Hepatic stellate cell (primary cell): ENCODE measurements around the gene TSPAN1.
A peak's percentile ranks its signal among the peaks of the same experiment; 100 is the strongest.

Experiments
- DNase-seq: peaks from one replicate; pipeline ENCODE4 v3.0.0; 2011; ENCODE audit warnings: low spot score

TSPAN1 gene

DNA sequence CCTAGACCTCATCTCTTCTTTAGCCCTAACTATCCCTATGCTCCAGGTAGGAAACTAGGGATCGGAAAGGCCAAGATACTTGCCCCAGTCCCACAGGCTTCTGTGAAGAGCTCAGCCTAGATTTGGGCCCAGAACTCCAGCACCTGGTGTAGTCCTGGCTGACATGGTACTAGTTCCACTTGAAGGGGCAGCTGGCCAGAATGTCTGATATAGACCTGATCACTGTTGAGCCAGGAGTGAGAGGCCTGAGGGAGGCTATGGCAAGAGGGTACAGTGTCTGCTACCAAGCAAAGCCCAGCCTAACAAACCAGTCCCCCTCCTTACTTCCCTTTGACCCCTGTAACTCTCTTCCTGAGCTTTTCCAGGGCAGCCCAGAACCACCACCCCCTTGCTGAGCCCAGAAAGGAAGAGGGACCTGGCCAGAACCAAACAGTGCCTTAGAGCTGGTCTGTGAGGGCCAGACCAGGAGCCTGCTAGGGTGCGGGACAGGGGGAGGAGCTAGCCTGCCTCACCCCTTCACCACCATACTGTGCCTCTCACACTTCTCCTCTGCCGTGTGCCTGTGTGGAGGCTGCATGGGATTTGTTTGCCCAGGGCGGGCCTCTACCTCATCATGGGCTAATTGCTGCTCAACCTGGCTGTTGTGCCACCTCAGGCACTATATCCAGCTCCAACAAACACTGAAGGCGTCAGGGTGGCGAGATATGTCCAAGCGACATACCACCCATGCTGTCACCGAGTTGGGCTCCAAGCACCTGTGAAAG is 12.4 kb downstream of the TSPAN1 start:
- DNase-seq: no peak

DNA sequence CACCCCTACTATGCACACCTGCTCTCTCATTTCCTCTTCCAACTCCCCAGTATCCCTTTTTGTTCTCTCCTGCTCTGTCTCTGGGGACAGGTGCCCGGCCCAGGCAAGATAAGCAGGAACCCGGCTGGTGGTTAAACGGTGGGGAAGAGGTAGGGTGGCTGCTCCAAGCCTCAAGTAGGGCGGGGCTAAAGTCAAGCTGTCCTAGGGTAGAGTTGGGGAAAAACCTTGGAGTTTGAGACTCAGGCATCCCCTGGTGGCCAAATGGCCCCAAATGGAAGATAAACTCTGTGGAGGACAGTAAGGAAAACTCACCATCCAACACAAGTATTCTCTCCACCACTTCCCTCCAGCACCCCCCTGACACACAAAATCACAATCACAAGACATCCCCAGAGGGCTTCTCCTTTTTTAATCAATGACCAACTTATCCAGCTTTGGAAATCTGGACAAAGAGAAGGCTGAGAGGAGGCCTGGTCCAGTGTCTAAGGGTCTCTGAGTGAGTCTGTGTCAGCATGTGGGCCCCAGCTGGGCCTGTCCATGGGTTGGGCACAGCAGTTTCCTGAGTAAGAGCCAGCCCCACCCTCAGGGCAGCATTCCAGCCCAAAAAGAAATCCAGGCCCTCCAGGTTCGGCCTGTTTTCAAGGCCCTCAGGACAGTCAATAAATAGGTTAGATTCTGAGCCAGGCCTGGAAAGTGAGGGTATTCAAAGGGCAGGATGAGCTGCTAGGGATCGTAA is 13.6 kb downstream of the TSPAN1 start:
- no peak for DNase-seq

DNA sequence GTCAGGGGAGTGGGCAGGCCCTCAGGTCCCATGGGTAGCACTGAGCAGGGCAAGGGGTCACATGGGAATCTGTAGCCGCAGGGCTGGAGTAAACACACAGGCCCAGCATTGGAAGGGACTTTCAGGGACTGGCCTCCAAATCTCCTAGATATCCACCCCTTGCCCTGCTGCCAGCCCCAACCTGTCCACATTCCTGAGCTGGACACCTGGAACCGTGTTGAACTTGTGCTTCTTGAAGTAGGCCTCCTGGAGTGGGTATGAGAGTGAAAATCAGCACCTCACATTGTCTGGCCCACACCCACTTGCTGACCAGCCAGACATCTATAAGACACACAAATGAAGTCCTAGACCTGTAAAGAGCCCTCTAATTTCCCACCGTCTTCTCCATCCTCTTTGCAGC is 15.7 kb downstream of the TSPAN1 start:
- DNase-seq: no peak

DNA sequence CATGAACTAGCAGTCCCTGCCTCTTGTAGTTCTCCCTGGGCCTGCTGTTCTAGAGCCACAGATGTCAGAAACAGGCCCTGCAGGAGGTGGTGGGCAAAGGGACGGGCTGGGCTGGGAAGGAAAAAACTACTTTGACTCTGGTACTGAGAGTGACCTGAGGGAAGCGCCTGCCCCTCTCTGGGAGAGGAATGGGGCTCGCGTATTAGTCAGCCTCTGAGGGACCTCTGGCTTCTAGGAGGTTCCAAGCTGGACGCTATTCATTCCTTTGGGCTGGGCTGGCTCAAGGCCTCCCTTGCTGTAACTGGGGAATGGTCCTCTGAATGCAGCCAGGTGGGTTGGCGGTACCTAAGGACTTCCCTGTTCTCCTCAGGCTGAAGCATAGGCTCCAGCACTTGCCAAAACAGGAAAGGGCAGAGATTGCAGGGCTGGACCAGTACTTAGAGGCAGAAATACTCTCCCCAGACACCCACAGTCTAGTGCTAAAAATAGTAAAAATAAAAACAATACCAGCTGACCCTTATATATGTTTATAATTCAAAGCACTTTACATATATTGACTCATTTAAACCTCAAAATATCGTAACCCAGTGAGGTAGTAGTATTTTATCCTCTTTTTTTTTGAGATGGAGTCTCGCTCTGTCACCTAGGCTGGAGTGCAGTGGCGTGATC is 16.3 kb downstream of the TSPAN1 start:
- DNase-seq: no peak

DNA sequence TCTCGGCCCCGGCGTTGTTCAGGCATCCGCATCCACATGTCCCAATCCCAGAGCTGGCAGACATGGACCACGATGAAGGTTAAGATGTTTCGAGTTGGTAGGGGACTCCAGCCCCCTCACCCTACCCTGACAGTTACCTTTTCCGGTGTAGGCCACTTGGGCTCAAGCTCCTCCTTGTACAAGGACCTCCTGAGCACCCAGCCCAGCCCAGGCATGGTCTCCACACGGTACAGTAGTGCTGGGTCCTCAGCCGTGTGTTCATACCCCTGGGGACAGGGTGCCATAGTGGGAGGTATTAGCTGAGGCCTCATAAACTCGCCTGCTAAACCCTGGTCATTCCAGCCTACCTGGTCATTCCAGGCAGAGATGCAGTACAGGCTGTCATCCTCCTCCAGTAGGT is 17.3 kb downstream of the TSPAN1 start:
- no peak for DNase-seq

DNA sequence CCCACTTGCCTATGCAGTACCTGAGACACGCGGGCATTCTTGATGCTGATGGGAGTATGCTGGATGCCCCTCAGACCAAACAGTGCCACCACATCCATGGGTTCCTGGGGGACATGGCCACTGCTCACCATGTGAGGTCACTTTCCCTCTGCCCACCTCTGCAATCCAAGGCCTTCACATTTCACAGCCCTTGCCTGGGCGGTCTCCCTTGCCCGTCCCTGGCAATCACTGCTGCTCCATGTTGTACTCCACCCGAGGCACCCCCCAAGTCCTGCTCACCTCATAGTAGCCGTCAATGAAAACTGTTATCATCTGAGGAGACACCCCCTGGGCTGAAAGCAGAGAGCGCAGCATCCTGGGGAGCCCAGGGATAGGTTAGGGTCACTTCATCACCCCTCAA is 18.4 kb downstream of the TSPAN1 start:
- no peak for DNase-seq

DNA sequence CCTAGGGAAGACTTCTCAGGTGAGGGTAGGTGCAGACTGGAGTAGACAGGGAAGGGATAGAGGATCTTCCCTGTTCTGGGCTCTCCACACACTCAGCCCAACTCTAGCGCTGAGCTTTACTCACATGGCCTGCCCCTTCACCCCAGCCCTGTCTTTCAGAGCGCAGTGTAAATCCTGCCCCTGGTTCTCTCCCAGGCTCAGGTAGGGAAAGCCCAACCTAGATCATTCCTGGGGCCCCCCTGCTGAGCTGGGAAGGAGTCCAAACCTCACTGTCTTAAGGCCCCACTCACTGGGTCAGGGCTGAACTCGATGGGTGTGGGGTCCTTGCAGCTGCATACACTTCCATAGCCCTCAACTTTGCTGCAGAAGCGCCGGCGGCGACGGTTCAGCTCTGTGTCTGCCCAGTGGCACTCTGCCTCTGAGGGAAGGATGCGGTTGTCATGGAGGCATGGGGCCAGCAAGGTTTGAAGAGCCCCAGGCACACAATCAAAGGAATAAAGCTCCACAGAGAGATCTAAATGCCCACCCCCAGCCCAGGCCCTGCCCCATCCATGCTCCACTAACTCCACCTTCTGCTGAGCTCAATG is 19.2 kb downstream of the TSPAN1 start:
- no peak for DNase-seq

DNA sequence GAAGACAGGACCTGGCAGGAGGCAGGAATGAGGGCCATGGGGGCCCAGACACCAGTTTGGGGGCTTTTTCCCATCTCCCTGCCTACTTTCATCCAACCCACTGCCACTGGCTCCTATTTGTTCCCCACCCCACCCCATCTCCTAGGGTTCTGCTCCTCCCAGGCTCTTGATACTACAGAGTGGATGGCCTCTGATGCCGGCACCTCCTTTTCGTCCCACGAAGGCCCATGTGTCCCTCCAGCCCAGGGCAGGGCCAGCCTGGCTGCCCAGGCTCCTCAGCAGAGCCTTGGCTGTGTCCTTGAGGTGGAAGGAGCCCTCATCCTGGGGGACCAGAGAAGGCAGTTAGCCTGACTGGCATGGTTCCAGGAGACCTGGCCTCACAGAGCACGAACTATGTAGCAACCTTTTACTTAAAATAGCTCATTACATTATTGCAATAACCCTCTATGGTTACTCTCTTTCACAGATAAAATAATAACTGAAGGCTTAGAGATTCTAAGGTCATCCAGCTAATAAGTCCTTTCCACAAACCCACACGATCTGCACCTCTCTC is 19.8 kb downstream of the TSPAN1 start:
- DNase-seq: no peak

DNA sequence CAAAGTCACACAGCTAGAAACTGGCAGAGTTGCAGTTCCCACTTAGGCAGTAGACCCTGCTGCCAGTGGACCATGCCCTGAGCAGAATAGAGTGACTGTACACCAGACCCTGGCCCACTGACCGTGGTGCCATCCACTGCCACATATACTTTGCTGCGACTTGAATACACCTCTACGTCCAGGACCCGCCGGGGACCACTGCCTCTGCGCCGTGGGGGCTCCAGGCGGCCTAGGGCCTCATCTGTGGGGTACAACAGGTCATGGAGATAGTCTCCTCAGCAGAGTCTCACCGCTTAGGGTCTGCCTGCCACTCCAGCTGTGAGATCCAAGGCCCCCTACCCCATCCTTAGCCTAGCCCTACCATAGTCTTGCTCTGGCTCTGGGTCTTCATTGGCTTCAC is 21.7 kb downstream of the TSPAN1 start:
- DNase-seq: no peak

DNA sequence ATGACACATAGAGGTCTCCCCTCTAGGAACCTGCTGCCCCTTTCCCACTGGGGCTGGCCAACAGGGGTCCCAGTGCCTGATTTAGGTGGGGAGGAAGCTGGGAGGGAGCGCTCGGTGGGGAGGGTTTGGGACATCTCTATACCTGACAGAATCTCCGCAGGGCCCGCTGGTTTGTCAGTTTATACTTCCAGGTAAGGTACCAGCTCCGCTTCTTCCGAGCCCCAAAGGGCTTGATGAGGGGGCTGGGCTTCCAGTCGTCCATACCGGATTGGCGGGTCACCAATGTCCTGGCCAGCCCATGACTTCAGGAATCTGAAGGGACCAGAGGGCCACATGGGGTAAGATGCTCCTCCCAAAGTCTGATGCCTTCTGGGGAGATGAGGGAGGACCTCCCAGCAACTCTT is 22.7 kb downstream of the TSPAN1 start:
- no peak for DNase-seq

DNA sequence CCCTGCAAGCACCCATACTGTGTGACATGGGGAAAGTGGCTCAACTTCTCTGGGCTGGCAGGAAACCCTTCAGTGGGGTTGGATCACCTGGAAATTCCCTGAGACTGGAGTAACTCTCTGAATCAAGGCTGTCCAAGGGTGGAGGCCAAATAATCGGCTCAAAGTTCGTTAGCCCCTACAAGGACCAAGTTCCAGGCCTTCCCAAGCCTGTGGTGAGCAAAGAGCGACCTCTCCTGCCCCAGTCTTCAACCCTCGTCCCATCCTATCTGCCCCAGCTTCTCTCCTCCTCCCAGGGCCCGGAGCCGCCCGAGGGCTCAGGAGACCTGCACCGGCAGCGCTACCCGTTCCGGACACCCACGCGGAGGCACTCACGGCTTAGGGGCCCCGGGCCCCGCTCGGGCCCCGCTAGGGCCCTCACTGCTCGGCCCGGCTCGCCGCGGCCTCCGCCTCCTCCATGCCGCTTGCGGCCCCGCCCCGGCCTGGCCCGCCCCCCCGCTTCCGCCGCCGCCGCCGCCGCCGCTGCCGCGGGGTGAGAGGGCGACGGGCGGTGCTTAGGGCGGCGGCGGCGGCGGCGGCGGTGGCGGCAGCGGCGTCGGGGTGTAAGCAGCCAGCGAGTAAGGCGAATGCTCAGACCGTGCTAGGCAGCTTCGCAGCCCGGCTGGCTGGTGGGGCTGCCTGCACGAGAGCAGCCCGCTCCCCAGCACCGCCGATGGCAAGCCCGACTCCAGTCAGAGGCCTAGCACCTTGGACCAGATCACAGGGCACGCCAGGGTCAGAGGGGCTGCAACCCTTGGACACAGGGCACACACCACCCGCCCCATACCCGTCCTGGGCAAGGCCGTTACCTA is 23.3 kb downstream of the TSPAN1 start, which contains the start of gene POMGNT1:
POMGNT1 (minus strand) TSS at position 471 of the 848 bp plus-strand sequence. CDS start 613 bp downstream, outside the sequence.
- DNase-seq: peak; percentile 91

DNA sequence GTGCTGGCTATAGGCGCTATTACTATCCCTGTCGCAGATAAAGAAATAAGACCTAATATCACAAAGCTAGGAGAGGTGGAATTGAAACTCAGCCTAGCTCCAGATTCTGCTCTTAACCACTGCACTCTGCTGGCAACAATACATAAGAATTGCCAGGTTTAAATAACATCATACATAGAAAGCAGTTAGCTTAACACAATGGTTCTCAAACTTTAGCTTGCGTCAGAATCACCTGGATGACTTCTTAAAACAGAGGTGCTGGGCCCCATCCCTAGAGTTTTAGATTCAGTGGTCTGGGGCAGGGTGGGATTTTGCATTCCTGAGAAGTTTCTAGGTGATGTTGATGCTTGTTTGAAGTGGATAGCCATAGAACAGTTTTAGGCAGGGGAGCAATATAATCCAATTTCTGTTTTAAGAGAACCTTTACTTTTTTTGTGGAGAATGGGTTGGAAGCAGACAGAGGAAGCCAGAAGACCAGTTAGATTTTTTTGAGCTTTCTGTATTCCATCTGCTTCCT is 24.4 kb downstream of the TSPAN1 start:
- no peak for DNase-seq

DNA sequence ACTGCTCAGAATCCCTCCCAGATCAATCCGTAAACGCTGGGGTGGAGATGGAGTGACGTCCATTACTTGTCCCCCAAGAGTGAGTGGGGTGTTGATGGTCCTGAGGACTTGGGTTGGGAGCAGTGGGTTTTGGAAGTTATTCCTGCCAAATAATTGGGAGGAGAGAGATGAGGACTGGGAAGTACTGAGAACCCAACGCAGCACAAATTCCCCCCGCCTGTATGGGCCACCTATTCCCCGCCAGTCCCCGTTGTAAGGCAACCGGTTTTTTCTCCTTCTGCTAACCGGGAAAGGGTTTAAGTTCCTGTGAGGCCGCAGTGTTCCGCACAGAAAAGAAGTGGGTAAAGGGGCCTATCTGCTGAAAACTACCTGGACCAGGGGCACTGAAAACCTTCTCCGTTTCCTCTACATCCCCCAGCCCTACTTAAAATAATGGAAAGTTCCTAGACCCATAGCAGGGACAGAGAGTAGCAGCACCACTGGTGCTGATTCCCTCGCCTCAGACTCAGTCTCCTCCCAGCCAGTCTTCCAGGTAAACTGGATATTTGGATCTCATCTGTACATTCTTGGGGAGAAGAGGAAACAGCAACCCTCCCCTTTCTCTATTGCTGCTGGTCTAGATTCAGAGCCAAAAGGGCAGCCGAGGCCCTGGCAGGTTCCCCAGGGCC is 29.0 kb downstream of the TSPAN1 start:
- no peak for DNase-seq

DNA sequence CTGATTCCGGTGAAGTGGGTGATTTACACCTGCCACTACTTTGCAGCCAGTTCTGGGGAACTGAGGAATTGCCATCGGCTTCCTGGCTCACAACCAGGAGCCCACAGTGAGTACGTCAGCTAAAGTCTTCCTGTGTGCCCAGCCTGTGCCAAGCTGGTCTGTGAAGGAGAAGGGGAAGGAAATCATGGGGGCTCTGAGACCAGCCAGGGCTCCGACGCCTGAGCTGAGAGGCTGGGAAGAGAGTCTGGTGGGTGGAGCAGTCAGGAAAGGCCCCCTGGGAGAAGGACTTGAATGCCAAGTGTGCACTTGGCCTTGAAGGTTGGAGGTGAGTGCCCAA is 29.5 kb downstream of the TSPAN1 start:
- DNase-seq: no peak

DNA sequence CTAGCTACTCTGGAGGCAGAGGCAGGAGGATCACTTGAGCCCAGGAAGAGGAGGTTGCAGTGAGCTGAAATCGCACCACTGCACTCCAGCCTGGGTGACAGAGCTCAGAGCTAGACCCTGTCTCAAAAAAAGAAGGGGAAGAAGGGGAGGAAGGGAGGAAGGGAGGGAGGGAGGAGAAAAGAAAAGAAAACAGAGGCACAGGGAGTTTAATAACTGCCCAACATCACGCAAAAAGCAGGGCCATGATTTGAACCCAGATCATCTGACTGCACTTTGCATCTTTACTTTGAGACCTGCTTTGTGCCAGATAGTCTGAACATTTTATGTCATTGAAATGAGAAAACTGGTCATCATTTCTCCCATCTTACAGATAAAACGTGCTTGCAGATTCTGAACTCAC is 30.3 kb downstream of the TSPAN1 start:
- no peak for DNase-seq

DNA sequence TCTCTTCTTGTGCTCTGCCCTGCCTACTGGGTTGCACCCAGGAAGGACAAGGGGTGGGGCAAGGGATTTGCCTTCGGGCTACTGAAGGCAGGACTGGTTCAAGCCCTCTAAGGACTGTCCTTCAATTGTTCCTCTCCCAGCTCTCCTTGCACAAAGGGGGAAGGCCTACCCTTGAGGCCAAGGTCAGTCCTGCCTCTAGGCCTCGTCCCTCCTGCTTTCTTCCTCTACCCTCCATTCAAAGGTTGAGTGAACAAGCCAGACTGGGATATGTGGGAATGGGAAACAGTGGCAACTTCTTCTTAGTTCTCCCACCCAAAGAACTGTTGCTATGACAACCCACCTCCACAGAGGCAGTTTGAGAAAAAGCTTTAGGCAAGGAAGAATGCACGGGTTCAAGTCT is 30.9 kb downstream of the TSPAN1 start:
- DNase-seq: no peak

DNA sequence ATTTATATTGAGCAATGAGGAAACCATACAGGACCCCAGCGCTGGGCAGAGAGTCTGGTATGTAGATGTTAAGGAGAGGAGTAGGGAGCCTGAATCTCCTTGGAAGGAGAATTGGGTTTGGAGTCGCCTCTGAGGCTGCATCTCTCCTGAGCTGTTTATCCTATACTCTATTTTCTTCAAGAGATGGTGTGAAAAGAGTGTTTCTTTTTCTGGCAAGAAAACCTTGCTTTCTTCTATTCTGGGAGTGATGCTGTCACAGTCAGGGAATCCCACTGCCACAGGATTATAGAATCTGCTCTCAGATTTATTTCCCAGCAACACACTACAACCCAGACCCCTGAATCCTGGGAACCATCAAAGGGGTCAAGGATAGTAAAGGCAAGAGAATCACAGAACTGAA is 31.5 kb downstream of the TSPAN1 start:
- no peak for DNase-seq

DNA sequence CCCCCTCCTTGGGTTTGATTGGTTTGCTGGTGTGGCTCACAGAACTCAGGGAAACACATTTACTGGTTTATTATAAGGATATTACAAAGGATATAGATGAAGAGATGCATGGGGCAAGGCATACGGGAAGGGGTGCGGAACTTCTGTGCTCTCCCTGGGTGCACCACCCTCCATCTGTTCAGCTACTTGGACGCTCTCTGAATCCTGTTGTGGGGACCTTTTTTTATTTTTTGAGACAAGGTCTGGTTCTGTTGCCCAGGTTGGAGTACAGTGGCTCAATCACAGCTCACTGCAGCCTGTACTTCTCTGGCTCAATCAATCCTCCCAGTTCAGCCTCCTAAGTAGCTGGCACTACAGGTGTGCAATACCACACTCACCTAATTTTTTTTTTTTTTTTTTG is 35.7 kb downstream of the TSPAN1 start:
- DNase-seq: no peak

DNA sequence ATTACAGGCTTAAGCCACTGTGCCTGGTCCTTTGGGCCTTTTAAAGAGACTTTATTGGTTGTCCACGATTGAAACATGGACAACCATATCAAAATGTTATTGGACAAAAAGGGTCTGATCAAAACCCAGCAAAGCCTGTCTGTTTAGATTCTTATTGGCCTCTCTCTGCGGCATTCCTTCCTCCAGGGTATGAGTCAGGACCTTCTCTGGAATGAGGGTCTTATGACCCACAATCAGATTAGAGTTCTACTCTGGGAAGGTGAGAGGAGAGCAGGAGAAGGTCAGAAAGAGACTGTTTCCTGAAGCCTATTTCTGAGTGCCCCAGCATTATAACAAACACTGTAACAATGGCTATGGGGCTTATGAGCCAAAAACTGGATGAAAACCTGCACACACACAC is 36.2 kb downstream of the TSPAN1 start:
- DNase-seq: no peak

DNA sequence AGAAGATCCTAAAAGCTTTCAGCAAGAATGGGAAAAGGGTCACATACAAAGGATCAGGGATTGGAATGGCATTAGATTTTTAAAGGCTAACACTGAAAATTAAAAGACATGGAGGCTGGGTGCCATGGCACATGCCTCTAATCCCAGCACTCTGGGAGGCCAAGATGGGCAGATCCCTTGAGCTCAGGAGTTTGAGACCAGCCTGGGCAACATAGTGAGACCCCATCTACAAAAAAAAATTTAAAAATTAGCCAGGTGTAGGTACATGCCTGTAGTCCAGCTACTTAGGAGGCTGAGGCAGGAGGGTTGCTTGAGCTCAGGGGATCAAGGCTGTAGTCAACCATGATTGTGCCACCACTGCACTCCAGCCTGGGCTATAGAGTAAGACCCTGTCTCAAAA is 40.6 kb downstream of the TSPAN1 start:
- no peak for DNase-seq

DNA sequence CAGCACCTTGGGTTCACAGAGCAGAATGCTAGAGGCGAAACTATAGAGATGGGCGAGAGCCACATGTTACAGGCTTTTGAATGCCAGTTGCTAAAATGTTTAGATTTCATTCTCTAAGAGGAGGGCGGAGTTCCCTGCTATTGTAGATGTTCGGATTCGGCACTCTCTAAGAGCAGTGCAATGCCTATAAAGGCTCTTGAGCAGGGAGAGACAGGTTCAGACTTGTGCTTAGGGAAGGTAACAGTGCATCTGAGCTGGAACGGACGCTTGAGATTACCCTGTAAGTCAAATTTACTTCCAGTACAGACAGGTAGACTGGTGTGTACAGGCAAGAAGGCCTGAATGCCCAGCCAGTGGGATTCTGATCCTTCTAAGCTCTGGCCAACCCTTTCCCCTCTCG is 43.6 kb downstream of the TSPAN1 start:
- DNase-seq: no peak
